HepG2 (cell line): Measurements from ENCODE around the gene MYO5A. TPM values are rescaled to one million over a fixed set of nuclear protein-coding genes. Genes with fewer than 3 reads are reported as not detected.

ENCODE experiments used
- ATAC-seq: fragments of 200-7000 bp; cut with Tn5 transposase; 3 replicates; pipeline ENCODE4 v1.9.1; 2020; ENCODE audit warnings: mild to moderate bottlenecking, moderate library complexity
- BruUV-seq: library from RNA; stranded (reverse); fragments of 400-500 nt; replicated peaks from 2 replicates; lab custom pipeline; 2021; lab: Mats Ljungman, UMichigan
- CTCF ChIA-PET: fragments of 300-600 bp; formaldehyde crosslinking; extraction: SDS; loops from one replicate; lab custom pipeline; 2021; ENCODE audit warnings: low total read pairs, inconsistent platforms, low intra/inter-chr PET ratio; lab: Yijun Ruan, JAX
- POLR2A ChIA-PET: fragments of 350-600 bp; sonication (Branson Sonifier 250); formaldehyde crosslinking; loops from one replicate; lab custom pipeline; 2020; ENCODE audit warnings: antibody characterized with exemption, inconsistent platforms; lab: Yijun Ruan, JAX
- DNase-seq: peaks from one replicate; pipeline ENCODE4 v3.0.0-alpha.2; 2015; ENCODE audit warnings: low spot score
- FAIRE-seq: peaks from 3 replicates; lab custom pipeline; 2011; peaks lifted over from hg19 to GRCh38; lab: Jason Lieb, UNC
- H2AFZ ChIP-seq: one replicate; pipeline ENCODE4 v1.6.1; 2011; ENCODE audit warnings: low read length, inconsistent platforms
- H3K27ac ChIP-seq: fragments of 300-600 bp; 3 replicates; pipeline ENCODE4 v1.8.0; 2011; ENCODE audit warnings: mixed run types, mild to moderate bottlenecking, mixed read lengths, low read length, inconsistent platforms; ENCODE audit not compliant: insufficient read depth; ENCODE audit errors: extremely low read length
- H3K27me3 ChIP-seq, 2 experiments: fragments of 200-600 bp in 1 of 2; 2 replicates in 1 of 2; 3 replicates in 1 of 2; pipeline versions ENCODE4 v1.6.0 to v1.8.0; 2011; ENCODE audit warnings: low read length in 2 of 2, mild to moderate bottlenecking in 2 of 2, moderate library complexity in 2 of 2, inconsistent platforms in 1 of 2; ENCODE audit not compliant: insufficient read depth in 2 of 2, control insufficient read depth in 1 of 2
- H3K36me3 ChIP-seq, 2 experiments: fragments of 200-600 bp in 1 of 2; replicated peaks in 1 of 2; 2 replicates in 1 of 2; 3 replicates in 1 of 2; pipeline versions ENCODE4 v1.5.1 to v1.8.0; 2011; ENCODE audit warnings: low read length in 2 of 2, inconsistent platforms in 1 of 2; ENCODE audit not compliant: insufficient read depth in 2 of 2, control insufficient read depth in 1 of 2
- H3K4me1 ChIP-seq: 2 replicates; pipeline ENCODE4 v1.5.1; 2012; ENCODE audit warnings: low read length, inconsistent platforms; ENCODE audit not compliant: insufficient read depth
- H3K4me2 ChIP-seq: 2 replicates; pipeline ENCODE4 v1.6.0; 2011; ENCODE audit warnings: low read depth, low read length, inconsistent platforms
- H3K4me3 ChIP-seq, 3 experiments: fragments of 200-600 bp in 1 of 3; sonication (generic), shearing (Covaris generic) in 1 of 3; replicated peaks in 1 of 3; 2 replicates each; pipeline ENCODE4 v1.5.1; 2011 to 2016; ENCODE audit warnings: low read length in 3 of 3, inconsistent platforms in 2 of 3, low read depth in 2 of 3, mild to moderate bottlenecking in 2 of 3, control low read depth in 1 of 3, mixed read lengths in 1 of 3; ENCODE audit not compliant: insufficient read depth in 1 of 3
- H3K79me2 ChIP-seq: one replicate; pipeline ENCODE4 v1.6.1; 2011; ENCODE audit warnings: low read length, inconsistent platforms; ENCODE audit not compliant: insufficient read depth
- H3K9ac ChIP-seq: 2 replicates; pipeline ENCODE4 v1.6.0; 2011; ENCODE audit warnings: mild to moderate bottlenecking, low read depth, low read length, inconsistent platforms; ENCODE audit not compliant: insufficient read depth
- H3K9me3 ChIP-seq: 2 replicates; pipeline ENCODE4 v1.5.1; 2012; ENCODE audit warnings: mild to moderate bottlenecking, low read length
- H4K20me1 ChIP-seq: 2 replicates; pipeline ENCODE4 v1.6.0; 2011; ENCODE audit warnings: inconsistent platforms, mild to moderate bottlenecking, low read length, moderate library complexity; ENCODE audit not compliant: insufficient read depth
- CHD2 ChIP-seq: IDR thresholded peaks from 2 replicates; pipeline ENCODE4 v1.6.1; 2011; ENCODE audit warnings: low read depth, low read length, improper control_type of control experiment
- GATAD1 ChIP-seq: IDR thresholded peaks from 2 replicates; pipeline ENCODE4 v1.6.1; 2016; ENCODE audit warnings: missing genetic modification reagents, missing compliant biosample characterization
- GTF2F1 ChIP-seq: fragments of 150-350 bp; IDR thresholded peaks from 2 replicates; pipeline ENCODE4 v1.6.1; 2014; ENCODE audit warnings: low read length
- HHEX ChIP-seq: IDR thresholded peaks from 2 replicates; pipeline ENCODE4 v1.6.1; 2016; ENCODE audit warnings: control low read depth
- HMGA1 ChIP-seq: sonication (generic); formaldehyde crosslinking; conservative IDR thresholded peaks from 2 replicates; pipeline ENCODE4 v1.4.0; 2020; ENCODE audit warnings: missing genetic modification reagents
- JUNB ChIP-seq: sonication (generic); formaldehyde crosslinking; IDR thresholded peaks from 2 replicates; pipeline ENCODE4 v1.8.0; 2022; ENCODE audit warnings: missing genetic modification reagents, mild to moderate bottlenecking, borderline replicate concordance
- MATR3 ChIP-seq: sonication (generic); formaldehyde crosslinking; IDR thresholded peaks from 2 replicates; pipeline ENCODE4 v1.4.0; 2020; ENCODE audit warnings: missing genetic modification reagents
- MIER3 ChIP-seq: IDR thresholded peaks from 2 replicates; pipeline ENCODE4 v1.6.1; 2016; ENCODE audit warnings: missing compliant biosample characterization, borderline replicate concordance
- NKX3-1 ChIP-seq: sonication (generic); formaldehyde crosslinking; IDR thresholded peaks from 2 replicates; pipeline ENCODE4 v1.5.0; 2020; ENCODE audit warnings: missing genetic modification reagents
- PHF5A ChIP-seq: IDR thresholded peaks from one replicate; pipeline ENCODE4 v1.6.1; 2018; ENCODE audit warnings: low read depth, missing genetic modification reagents; ENCODE audit not compliant: unreplicated experiment
- PPARG ChIP-seq: conservative IDR thresholded peaks from 2 replicates; pipeline ENCODE4 v1.6.1; 2016; ENCODE audit warnings: missing biosample characterization, missing genetic modification reagents
- SIN3A ChIP-seq: IDR thresholded peaks from 2 replicates; pipeline ENCODE4 v1.6.1; 2011; ENCODE audit warnings: low read depth, mild to moderate bottlenecking, control low read depth, low read length, borderline replicate concordance
- ZKSCAN5 ChIP-seq: sonication (generic); formaldehyde crosslinking; IDR thresholded peaks from 2 replicates; pipeline ENCODE4 v1.5.1; 2020; ENCODE audit warnings: mild to moderate bottlenecking, missing genetic modification reagents
- ZNF34 ChIP-seq: sonication (generic); formaldehyde crosslinking; IDR thresholded peaks from 2 replicates; pipeline ENCODE4 v1.4.0; 2020; ENCODE audit warnings: mild to moderate bottlenecking, missing genetic modification reagents, borderline replicate concordance
- WGBS: methylation state at CpG from one replicate; pipeline ENCODE4 v1.1.6; 2017; ENCODE audit warnings: low lambda C conversion rate; 5-methylcytosine and 5-hydroxymethylcytosine counted together
- in situ Hi-C: cut with HindIII; loops from 2 replicates; pipeline ENCODE4 v1.10.0; 2017; ENCODE audit warnings: low pct_unique_long_range_greater_than_20kb; ENCODE audit not compliant: extremely low pct_ligation_motif_present
- intact Hi-C: fragments of 100-400 bp; cut with micrococcal nuclease; formaldehyde crosslinking; loops from one replicate; pipeline ENCODE4 v1.10.0; 2022; ENCODE audit not compliant: unreplicated experiment
- polyA plus RNA-seq, 8 experiments: library from polyadenylated mRNA; depleted of rRNA in 3 of 8; stranded (reverse) in 7 of 8; unstranded in 1 of 8; fragments of >200 nt; fragmentation: Illumina TruSeq in 4 of 8; extraction: Trizol in 4 of 8; gene quantifications; 2 replicates each; pipeline versions ENCODE4 v1.2.1 to v1.2.3, GENCODE V29; 2011 to 2016; ENCODE audit warnings: low read depth in 4 of 8, missing spikeins in 1 of 8, mixed read lengths in 1 of 8; ENCODE audit not compliant: insufficient read depth in 1 of 8
- total RNA-seq, 5 experiments: library from RNA; depleted of rRNA; stranded (reverse); fragments of >200 nt; fragmentation: Illumina TruSeq; extraction: Trizol; gene quantifications; 2 replicates each; pipeline ENCODE4 v1.2.3, GENCODE V29; 2016; ENCODE audit warnings: low read depth in 1 of 5
- TF ChIP-seq, protein P1 (sequence below): sonication (generic); formaldehyde crosslinking; IDR thresholded peaks from 2 replicates; pipeline ENCODE4 v1.8.1; 2023; ENCODE audit warnings: mild to moderate bottlenecking, moderate library complexity, missing genetic modification reagents
- TF ChIP-seq, protein P2 (sequence below): sonication (generic); formaldehyde crosslinking; conservative IDR thresholded peaks from 2 replicates; pipeline ENCODE4 v1.4.0; 2020; ENCODE audit warnings: mild to moderate bottlenecking, missing genetic modification reagents, moderate library complexity

MYO5A gene
- total and polyA plus RNA-seq, 2 of the 13 experiments (the other 11 are each of a cell fraction or from before 2014, with no cell fraction given): 2.8 to 4.8 TPM

DNA sequence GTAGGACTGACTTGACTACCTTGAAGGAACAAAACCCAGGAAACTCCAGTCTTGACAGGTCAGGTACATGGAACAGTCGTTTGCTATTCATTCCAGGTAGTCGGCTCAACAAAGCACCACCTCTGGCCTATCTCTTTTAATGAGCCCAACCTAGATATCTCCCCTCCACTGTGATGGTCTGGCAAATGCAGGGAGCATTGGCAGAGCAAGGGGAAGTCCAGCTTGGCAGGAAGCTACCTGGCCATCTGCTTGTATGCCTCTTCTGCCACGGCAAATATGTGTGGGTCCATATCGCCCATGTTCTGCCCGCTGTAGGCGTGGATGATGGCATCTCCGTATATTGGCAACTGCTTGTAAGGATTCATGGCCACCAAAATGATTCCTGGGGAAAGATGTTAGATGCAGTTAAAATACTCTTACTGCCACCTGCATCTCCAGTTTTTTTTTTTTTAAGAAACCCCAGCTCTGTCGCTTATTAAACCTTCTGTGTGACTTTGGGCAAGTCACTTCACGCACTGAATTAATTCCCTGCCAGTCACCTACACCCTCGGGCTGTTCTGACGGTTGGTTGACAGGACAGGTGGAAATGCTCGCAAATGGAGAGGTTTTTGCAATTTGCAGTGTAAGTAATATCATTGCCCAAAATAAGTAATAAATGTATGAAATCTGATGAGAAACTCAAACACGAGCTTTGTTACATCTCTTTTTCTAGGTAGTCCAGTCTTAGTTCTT is 249.9 kb downstream of the MYO5A start:
- CTCF ChIA-PET: no interaction called here
- Histone ChIP-seq H3K27ac (no peak overlapping the region), H3K9me3 (no peaks in the 10 kb centered on the region), H4K20me1 (no peaks in the 10 kb centered on the region), H3K4me2 (no peak overlapping the region), H3K9ac (no peak overlapping the region), H2AFZ (no peak overlapping the region), H3K27me3 (no peaks in the 10 kb centered on the region), H3K4me1 (peaks cover 40% of the 10 kb centered on the region), H3K79me2 (no peaks in the 10 kb centered on the region), H3K36me3 (peaks cover 19 to 63% of the 10 kb centered on the region in 2 experiments), H3K4me3 (no peak overlapping the region)
- POLR2A ChIA-PET: interaction anchor here (0.5 kb wide), 1 partner anchor 1908 kb away, joined by 4 read pairs; no protein-coding TSS in a partner anchor
- in situ Hi-C loops (no loop called here), intact Hi-C loops (no loop called here)
- WGBS: 94% methylated on average over 13 of the region's 13 CpGs
- DNase-seq (no peak), ATAC-seq (no peak), FAIRE-seq (no peak)
- TSS peak; percentile 22 for BruUV-seq
- TF ChIP-seq PPARG (no peak), HHEX (CRISPR knock-in tag) (no peak), CHD2 (no peak), NKX3-1 (no peak)
- TF ChIP-seq, protein P1, sequence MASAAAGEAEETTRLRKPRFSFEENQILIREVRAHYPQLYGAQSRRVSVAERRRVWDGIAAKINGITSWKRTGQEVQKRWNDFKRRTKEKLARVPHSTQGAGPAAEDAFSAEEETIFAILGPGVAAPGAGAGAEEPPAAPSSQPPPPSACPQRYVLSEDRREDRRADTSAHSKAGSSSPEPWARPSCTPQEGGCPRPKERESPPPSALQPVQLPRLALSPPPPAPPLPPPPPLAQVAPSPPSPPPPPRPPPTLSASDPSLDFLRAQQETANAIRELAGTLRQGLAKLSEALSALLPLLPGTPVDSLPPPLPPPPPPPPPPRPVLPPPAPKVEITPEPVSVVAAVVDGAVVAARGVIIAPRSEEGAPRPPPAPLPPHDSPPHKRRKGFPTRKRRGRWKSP (CRISPR knock-in tag): no peak

DNA sequence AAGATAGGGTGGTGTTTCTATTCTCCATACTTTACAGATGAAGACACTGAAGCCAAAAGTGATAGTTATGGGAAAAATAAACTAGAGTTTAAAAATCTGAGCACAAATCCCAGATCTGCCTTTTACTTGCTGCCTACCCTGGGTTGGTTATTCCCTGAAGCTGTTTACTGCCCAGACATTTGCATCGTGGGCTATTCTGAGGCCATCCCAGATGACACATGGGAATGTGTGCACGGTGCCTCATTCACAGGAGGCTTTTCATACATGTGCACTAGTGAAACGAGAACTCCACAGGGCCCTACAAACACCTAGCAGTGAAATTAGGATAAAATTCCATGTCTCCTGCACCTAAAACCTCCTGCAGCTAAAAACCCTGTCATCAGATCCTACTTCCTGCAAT is 250.5 kb downstream of the MYO5A start:
- Histone ChIP-seq H3K4me3 (no peak overlapping the region), H3K9me3 (no peaks in the 10 kb centered on the region), H3K9ac (no peak overlapping the region), H3K27ac (no peak overlapping the region), H3K4me2 (no peak overlapping the region), H3K79me2 (no peaks in the 10 kb centered on the region), H3K36me3 (peaks cover 20 to 65% of the 10 kb centered on the region in 2 experiments), H3K4me1 (peaks cover 34% of the 10 kb centered on the region), H3K27me3 (no peaks in the 10 kb centered on the region), H4K20me1 (no peaks in the 10 kb centered on the region), H2AFZ (no peak overlapping the region)
- CTCF ChIA-PET: no interaction called here
- POLR2A ChIA-PET: interaction anchor here (1.0 kb wide), 1 partner anchor 15 kb away, joined by 3 read pairs; no protein-coding TSS in a partner anchor
- intact Hi-C loops: no loop called here
- FAIRE-seq: no peak
- no TSS peak for BruUV-seq
- ATAC-seq: no peak
- 93% methylated on average over 3 of the region's 3 CpGs for WGBS
- no peak for DNase-seq
- in situ Hi-C loops: no loop called here
- TF ChIP-seq, protein P2, sequence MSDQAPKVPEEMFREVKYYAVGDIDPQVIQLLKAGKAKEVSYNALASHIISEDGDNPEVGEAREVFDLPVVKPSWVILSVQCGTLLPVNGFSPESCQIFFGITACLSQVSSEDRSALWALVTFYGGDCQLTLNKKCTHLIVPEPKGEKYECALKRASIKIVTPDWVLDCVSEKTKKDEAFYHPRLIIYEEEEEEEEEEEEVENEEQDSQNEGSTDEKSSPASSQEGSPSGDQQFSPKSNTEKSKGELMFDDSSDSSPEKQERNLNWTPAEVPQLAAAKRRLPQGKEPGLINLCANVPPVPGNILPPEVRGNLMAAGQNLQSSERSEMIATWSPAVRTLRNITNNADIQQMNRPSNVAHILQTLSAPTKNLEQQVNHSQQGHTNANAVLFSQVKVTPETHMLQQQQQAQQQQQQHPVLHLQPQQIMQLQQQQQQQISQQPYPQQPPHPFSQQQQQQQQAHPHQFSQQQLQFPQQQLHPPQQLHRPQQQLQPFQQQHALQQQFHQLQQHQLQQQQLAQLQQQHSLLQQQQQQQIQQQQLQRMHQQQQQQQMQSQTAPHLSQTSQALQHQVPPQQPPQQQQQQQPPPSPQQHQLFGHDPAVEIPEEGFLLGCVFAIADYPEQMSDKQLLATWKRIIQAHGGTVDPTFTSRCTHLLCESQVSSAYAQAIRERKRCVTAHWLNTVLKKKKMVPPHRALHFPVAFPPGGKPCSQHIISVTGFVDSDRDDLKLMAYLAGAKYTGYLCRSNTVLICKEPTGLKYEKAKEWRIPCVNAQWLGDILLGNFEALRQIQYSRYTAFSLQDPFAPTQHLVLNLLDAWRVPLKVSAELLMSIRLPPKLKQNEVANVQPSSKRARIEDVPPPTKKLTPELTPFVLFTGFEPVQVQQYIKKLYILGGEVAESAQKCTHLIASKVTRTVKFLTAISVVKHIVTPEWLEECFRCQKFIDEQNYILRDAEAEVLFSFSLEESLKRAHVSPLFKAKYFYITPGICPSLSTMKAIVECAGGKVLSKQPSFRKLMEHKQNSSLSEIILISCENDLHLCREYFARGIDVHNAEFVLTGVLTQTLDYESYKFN: no peak
- no peak for TF ChIP-seq JUNB (CRISPR knock-in tag)
- TF ChIP-seq MIER3: no peak
- no peak for TF ChIP-seq SIN3A
- no peak for TF ChIP-seq ZNF34 (CRISPR knock-in tag)
- no peak for TF ChIP-seq GTF2F1
- TF ChIP-seq MATR3: no peak
- TF ChIP-seq ZKSCAN5 (CRISPR knock-in tag): no peak
- TF ChIP-seq GATAD1 (CRISPR knock-in tag): no peak
- TF ChIP-seq PHF5A (CRISPR knock-in tag): no peak
- TF ChIP-seq HMGA1 (CRISPR knock-in tag): no peak
